HCT116 (cell line): ENCODE results near the gene KDM2B.
A peak's percentile ranks its signal among the peaks of the same experiment; 100 is the strongest.

ENCODE experiments used
- ATF3 ChIP-seq: IDR thresholded peaks from 2 replicates; pipeline ENCODE4 v1.6.1; 2012
- CEBPB ChIP-seq: IDR thresholded peaks from 2 replicates; pipeline ENCODE4 v1.6.1; 2012; ENCODE audit warnings: low read depth
- EZH2phosphoT487 ChIP-seq: fragments of 200-600 bp; IDR thresholded peaks from 2 replicates; pipeline ENCODE4 v1.6.1; 2018; ENCODE audit warnings: antibody characterized with exemption, borderline replicate concordance
- POLR2A ChIP-seq: IDR thresholded peaks from 2 replicates; pipeline ENCODE4 v1.7.0; 2011; ENCODE audit warnings: borderline replicate concordance; ENCODE audit not compliant: insufficient read depth, insufficient read length; ENCODE audit errors: extremely low read depth
- RAD21 ChIP-seq: IDR thresholded peaks from 2 replicates; pipeline ENCODE4 v1.6.1; 2012; ENCODE audit warnings: low read depth, mild to moderate bottlenecking
- REST ChIP-seq: IDR thresholded peaks from 2 replicates; pipeline ENCODE4 v1.6.1; 2012; ENCODE audit warnings: low read depth
- SIN3A ChIP-seq: IDR thresholded peaks from 2 replicates; pipeline ENCODE4 v1.6.1; 2012; ENCODE audit warnings: low read depth
- TCF7L2 ChIP-seq: IDR thresholded peaks from 2 replicates; pipeline ENCODE4 v1.7.0; 2011; ENCODE audit warnings: borderline replicate concordance, inconsistent platforms; ENCODE audit not compliant: insufficient read depth, insufficient read length; ENCODE audit errors: extremely low read depth
- TF ChIP-seq, protein P1 (sequence below), 3 experiments: fragments of 200-600 bp in 1 of 3; sonication (generic) in 1 of 3; IDR thresholded peaks in 2 of 3; conservative IDR thresholded peaks in 1 of 3; 2 replicates each; pipeline ENCODE4 v1.5.1; 2012 to 2017; ENCODE audit warnings: low read depth in 2 of 3, low read length in 2 of 3, antibody characterized with exemption in 1 of 3, borderline replicate concordance in 1 of 3, control low read depth in 1 of 3, mild to moderate bottlenecking in 1 of 3, mixed read lengths in 1 of 3, mixed run types in 1 of 3, moderate library complexity in 1 of 3; ENCODE audit not compliant: insufficient read depth in 1 of 3

GRCh38 chr12:121582583-121583333 lies 1.9 kb upstream of the KDM2B start:
- TF ChIP-seq RAD21 (no peak), POLR2A (no peak), EZH2phosphoT487 (no peak), CEBPB (no peak), SIN3A (no peak), REST (no peak), TCF7L2 (peak; percentile 10), ATF3 (no peak)
- TF ChIP-seq, protein P1, sequence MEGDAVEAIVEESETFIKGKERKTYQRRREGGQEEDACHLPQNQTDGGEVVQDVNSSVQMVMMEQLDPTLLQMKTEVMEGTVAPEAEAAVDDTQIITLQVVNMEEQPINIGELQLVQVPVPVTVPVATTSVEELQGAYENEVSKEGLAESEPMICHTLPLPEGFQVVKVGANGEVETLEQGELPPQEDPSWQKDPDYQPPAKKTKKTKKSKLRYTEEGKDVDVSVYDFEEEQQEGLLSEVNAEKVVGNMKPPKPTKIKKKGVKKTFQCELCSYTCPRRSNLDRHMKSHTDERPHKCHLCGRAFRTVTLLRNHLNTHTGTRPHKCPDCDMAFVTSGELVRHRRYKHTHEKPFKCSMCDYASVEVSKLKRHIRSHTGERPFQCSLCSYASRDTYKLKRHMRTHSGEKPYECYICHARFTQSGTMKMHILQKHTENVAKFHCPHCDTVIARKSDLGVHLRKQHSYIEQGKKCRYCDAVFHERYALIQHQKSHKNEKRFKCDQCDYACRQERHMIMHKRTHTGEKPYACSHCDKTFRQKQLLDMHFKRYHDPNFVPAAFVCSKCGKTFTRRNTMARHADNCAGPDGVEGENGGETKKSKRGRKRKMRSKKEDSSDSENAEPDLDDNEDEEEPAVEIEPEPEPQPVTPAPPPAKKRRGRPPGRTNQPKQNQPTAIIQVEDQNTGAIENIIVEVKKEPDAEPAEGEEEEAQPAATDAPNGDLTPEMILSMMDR (IDR thresholded peaks at IDR 0.05 in 2 of 3, conservative IDR thresholded peaks at IDR 0.05 in 1 of 3; ENCODE audit: borderline replicate concordance in 1 of 3, insufficient read depth in 1 of 3, low read depth in 2 of 3, low read length in 2 of 3) = no peak
